Loucy (cell line): ENCODE measurements around the gene SYNDIG1.

Experiments used
- EZH2phosphoT487 ChIP-seq: fragments of 200-600 bp; IDR thresholded peaks from 2 replicates; pipeline ENCODE4 v1.6.1; 2018; ENCODE audit warnings: antibody characterized with exemption, mild to moderate bottlenecking, moderate library complexity, borderline replicate concordance
- TF ChIP-seq, protein P1 (sequence below): fragments of 200-600 bp; sonication (generic); conservative IDR thresholded peaks from 2 replicates; pipeline ENCODE4 v1.5.1; 2014; ENCODE audit warnings: mild to moderate bottlenecking, antibody characterized with exemption, low read length

GRCh38 chr20:24559114-24559732 lies 89.8 kb downstream of the SYNDIG1 start:
- TF ChIP-seq, protein P1, sequence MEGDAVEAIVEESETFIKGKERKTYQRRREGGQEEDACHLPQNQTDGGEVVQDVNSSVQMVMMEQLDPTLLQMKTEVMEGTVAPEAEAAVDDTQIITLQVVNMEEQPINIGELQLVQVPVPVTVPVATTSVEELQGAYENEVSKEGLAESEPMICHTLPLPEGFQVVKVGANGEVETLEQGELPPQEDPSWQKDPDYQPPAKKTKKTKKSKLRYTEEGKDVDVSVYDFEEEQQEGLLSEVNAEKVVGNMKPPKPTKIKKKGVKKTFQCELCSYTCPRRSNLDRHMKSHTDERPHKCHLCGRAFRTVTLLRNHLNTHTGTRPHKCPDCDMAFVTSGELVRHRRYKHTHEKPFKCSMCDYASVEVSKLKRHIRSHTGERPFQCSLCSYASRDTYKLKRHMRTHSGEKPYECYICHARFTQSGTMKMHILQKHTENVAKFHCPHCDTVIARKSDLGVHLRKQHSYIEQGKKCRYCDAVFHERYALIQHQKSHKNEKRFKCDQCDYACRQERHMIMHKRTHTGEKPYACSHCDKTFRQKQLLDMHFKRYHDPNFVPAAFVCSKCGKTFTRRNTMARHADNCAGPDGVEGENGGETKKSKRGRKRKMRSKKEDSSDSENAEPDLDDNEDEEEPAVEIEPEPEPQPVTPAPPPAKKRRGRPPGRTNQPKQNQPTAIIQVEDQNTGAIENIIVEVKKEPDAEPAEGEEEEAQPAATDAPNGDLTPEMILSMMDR, result no peak
- TF ChIP-seq EZH2phosphoT487, result no peak
